ENCODE measurements around the gene NTN3. TPM values are rescaled to one million over a fixed set of nuclear protein-coding genes. Genes with fewer than 3 reads are reported as not detected.

Gene NTN3
- polyA plus RNA-seq, 1 of the 3 experiments (the other 2 are of a cell fraction), result 0.28 TPM

GRCh38 chr16:2516391-2517240, 45.5 kb downstream of the NTN3 start:
- no peaks in the 10 kb centered on the region for H3K27me3 ChIP-seq (ENCODE audit: insufficient read depth)
- peaks cover 15 to 42% of the 10 kb centered on the region in 2 experiments; a peak in 3 of 4 replicates for H3K4me1 ChIP-seq (ENCODE audit: control insufficient read depth in 1 of 2, insufficient read depth in 2 of 2, low read depth in 1 of 2, low read length in 1 of 2)
- H3K9me3 ChIP-seq, result no peaks in the 10 kb centered on the region
- peaks cover 50% of the 10 kb centered on the region for H4K20me1 ChIP-seq (ENCODE audit: insufficient read depth)
- POLR2A ChIA-PET, result no interaction called here
- no peaks in the 10 kb centered on the region for H3K9me2 ChIP-seq
- no peak overlapping the region for H3K27ac ChIP-seq (ENCODE audit: low read depth in 2 of 2, low read length in 1 of 2)
- WGBS (ENCODE audit: low lambda C conversion rate), result 83% methylated on average over 10 of the region's 11 CpGs
- H3K36me3 ChIP-seq (replicated peaks in 1 of 2; ENCODE audit: control insufficient read depth in 1 of 2, insufficient read depth in 2 of 2, low read length in 1 of 2), result peaks cover 0 to 5% of the 10 kb centered on the region in 2 experiments
- no peak overlapping the region for H2AFZ ChIP-seq (ENCODE audit: low read depth)
- peak overlapping the region; percentile 95 for H3K4me2 ChIP-seq
- H3K4me3 ChIP-seq (ENCODE audit: low read depth in 2 of 2, low read length in 1 of 2), result 0 out of 4 replicates have a peak overlapping the region, but pooled peaks of 1 of the 2 experiments have one; percentile 39
- peaks cover 69% of the 10 kb centered on the region for H3K79me2 ChIP-seq (ENCODE audit: insufficient read depth)
- TF ChIP-seq USF1 (IDR thresholded peaks at IDR 0.05; ENCODE audit: borderline replicate concordance, low read depth), result no peak
- no peak for TF ChIP-seq ELF1 (IDR thresholded peaks at IDR 0.05)
- no peak for TF ChIP-seq TAF1 (IDR thresholded peaks at IDR 0.05; ENCODE audit: borderline replicate concordance, low read depth, low read length)
- no peak for TF ChIP-seq RFX5 (IDR thresholded peaks at IDR 0.05; ENCODE audit: low read length)
- no peak for TF ChIP-seq SMC3 (IDR thresholded peaks at IDR 0.05; ENCODE audit: low read depth, low read length)
- TF ChIP-seq PBX3 (IDR thresholded peaks at IDR 0.05), result no peak
- TF ChIP-seq RCOR1 (IDR thresholded peaks at IDR 0.05; ENCODE audit: low read length), result no peak
- no peak for TF ChIP-seq YY1 (IDR thresholded peaks at IDR 0.05; ENCODE audit: low read depth)
- no peak for TF ChIP-seq ZBTB33 (IDR thresholded peaks at IDR 0.05; ENCODE audit: borderline replicate concordance, low read depth)
- TF ChIP-seq FOXM1 (IDR thresholded peaks at IDR 0.05; ENCODE audit: low read depth), result no peak
- TF ChIP-seq RXRA (IDR thresholded peaks at IDR 0.05; ENCODE audit: borderline replicate concordance, low read depth), result no peak
- TF ChIP-seq CHD2 (IDR thresholded peaks at IDR 0.05; ENCODE audit: low read length, partially characterized antibody), result no peak
- no peak for TF ChIP-seq NRF1 (IDR thresholded peaks at IDR 0.05; ENCODE audit: low read depth, low read length)
- TF ChIP-seq IRF3 (IDR thresholded peaks at IDR 0.05; ENCODE audit: low read depth, low read length), result no peak
- peaks cover 7% of the 10 kb centered on the region for H3F3A ChIP-seq (replicated peaks; ENCODE audit: insufficient read depth)
- CTCF ChIA-PET, result interaction anchor here (0.9 kb wide), 1 partner anchor 15 kb away, joined by 3 read pairs; no protein-coding TSS in a partner anchor
- H3K9ac ChIP-seq, result no peak overlapping the region
- no peak for DNase-seq
